ENCODE measurements around the gene NPAS2.

The NPAS2 gene

DNA sequence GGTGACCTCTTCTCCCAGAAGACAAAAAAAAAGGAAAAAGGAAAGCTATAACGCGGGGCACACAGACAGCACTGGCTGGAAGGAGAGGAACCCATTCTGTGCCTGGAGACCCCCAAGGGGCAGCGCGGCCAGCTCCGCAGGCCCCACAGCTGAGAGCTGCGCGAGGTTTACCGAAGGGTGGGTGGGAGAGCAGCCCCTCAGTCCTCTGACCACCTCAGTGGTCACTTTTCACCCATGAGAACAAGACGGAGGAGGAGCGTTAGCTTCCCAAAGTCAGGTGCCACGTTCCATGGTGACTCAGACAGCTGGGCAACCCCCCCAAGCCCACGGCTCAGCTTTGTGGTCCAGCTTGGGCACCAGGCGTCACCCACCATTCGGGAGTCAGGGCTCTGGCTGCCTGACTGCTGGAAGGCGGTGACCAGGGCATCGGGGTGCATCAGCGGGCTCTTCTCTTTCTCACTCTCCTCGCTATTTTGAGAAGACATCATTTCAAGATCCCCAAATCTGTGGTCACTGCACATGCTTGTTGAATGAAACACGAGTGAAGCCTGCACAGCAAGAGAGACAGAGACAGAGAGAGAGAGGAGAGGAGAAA lies 217.3 kb downstream of the NPAS2 start:
- no peak for DNase-seq (ENCODE audit: low read depth in 1 of 2, low spot score in 1 of 2)

DNA sequence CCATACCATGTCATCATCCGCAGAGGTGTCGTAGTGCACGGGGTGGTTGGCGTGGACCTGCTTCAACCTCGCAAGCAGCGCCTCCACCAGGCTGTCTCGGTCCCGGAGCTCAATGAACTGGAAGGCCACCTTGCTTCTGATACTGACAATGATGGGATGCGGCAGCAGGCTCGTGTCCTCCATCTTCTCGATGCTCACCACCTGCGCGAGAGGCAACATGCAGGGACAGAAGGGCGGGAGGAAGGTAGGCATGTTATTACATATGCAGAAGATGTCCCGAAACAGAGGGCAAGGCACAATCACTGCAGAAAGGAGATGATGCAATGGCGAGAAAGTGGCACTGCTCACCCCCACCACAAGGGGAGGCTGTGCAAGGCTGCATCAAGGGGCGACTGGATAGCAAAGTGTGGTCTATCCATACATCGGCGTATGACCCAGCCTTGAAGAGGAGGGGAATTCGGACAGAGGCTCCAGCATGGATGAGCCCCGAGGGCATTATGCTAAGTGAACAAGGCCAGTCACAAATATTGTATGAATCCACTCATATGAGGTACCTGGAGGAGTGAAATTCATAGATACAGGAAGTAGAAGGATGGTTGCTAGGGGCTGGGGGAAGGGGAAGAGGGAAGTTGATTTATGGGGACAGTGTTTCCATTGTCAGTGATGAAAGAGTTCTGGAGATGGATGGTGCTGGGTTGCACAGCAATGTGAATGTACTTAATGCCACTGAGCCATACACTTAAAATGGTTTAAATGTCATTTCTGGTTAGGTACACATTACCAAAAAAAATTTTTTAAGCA lies 218.7 kb downstream of the NPAS2 start:
- no peak for DNase-seq (ENCODE audit: low read depth in 1 of 2, low spot score in 1 of 2)

DNA sequence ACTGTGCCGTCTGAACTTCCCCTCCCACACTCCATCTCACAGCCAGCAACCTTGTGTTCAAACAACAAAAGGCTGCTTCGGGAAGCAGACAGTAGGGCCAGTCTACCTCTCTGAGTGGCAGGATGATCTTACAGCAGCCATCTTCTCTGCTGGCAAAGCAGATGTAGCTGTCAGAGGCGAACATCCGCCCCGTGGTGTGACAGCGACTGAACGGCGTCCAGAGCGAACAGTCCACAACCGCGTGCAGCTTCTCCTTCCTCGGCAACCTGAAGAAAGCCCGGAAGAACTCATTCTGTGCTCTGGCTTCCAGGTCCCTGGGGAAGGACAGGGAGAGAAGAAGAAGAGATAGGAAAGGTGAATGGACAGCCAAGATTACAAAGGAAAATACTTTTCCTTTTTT lies 220.1 kb downstream of the NPAS2 start:
- DNase-seq (ENCODE audit: low read depth in 1 of 2, low spot score in 1 of 2): no peak

DNA sequence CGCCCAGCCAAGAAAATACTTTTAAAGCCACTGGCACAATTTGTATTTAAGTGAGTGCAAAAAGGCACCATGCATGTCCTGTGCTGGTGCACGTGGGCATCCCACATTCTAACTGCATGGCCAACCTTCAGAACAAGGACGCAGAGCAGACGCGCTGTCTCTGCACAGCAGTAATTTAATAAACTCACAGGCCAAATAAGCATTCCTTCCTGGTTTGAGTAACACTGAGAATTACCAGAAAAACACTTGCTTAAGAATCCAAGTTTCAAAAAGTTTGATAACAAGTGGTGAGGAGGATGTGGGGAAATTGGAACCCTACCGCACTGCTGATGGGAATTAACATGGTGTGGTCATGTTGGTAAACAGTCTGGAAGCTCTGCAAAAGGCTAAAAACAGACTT lies 220.8 kb downstream of the NPAS2 start:
- no peak for DNase-seq (ENCODE audit: low read depth in 1 of 2, low spot score in 1 of 2)

- DNase-seq (ENCODE audit: low read depth in 1 of 2, low spot score in 1 of 2): no peak
Observed at GRCh38 chr2:101041413-101041812, 221.5 kb downstream of the NPAS2 start.

- no peak for DNase-seq (ENCODE audit: low read depth in 1 of 2, low spot score in 1 of 2)
Observed at GRCh38 chr2:101045330-101045729, 225.4 kb downstream of the NPAS2 start.

Measured in stimulated activated CD4-positive, alpha-beta T cell treated with anti-CD3 and anti-CD28 coated beads, Interleukin-15, amount 100 ng/mL, for 1 hour (primary cell).